Body of pancreas (tissue), 4 donors: ENCODE results near the gene NDC1.

Experiments used
- CTCF ChIP-seq, 7 experiments: fragments of 450-650 bp in 4 of 7; fragments of 200-600 bp in 3 of 7; sonication (generic) in 3 of 7; IDR thresholded peaks; one replicate each; pipeline ENCODE4 v1.5.1; 2016 to 2019; ENCODE audit warnings: antibody characterized with exemption in 7 of 7
- POLR2A ChIP-seq, 3 donors: fragments of 450-650 bp; IDR thresholded peaks; one replicate each; pipeline ENCODE4 v1.6.1; 2016; ENCODE audit warnings: antibody characterized with exemption in 3 of 3, mild to moderate bottlenecking in 2 of 3

GRCh38 chr1:53763911-53764310 lies 74.2 kb downstream of the NDC1 start:
- TF ChIP-seq CTCF (IDR thresholded peaks at IDR 0.05) (no peak), POLR2A (IDR thresholded peaks at IDR 0.05) (no peak)
